ENCODE data around the gene BCAS3. TPM values are rescaled to one million over a fixed set of nuclear protein-coding genes. Genes with fewer than 3 reads are reported as not detected.

The BCAS3 gene
- total RNA-seq, 1 experiment from 2014 or later: 8.0 TPM

GRCh38 chr17:61402978-61403800 lies 725.5 kb downstream of the BCAS3 start:
- DNase-seq (ENCODE audit: low read depth): no peak

DNA sequence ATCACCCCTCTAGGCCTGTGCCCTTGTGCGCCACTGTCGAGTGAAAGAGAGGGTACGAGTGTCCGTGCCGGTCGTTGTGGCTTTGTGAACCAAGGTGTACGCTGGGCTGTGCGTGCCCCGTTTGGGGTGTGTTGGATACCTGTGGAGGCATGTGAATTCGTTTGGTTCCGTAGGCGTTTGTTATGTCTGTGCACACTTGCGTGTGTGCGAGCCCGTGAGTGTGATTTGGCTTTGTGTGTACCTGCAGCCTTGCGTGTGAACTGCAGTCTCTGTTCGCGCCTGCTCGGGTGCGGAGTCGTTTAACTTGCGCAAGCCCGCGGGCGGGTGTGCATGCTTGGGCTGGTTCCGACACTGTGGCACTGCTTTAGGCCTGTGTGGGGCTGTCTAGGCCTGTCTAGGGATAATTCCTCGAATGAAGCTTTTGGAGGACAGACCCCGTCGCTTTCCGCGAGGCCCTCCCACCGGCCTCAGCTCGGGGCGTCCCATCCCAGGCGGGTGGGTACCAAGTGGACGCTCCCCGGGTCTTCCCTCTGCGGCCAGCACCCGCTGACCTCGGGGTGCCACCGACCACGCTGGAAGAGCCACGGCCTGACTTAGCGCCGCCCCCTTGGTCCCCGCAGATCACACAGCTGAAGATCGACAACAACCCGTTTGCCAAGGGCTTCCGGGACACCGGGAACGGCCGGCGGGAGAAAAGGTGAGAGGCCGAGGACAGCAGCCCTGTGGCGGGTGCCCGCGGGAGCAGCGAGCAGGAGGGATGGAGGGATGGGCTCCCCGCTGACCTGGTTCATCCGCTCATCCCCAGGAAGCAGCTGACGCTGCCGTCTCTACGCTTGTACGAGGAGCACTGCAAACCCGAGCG lies 726.4 kb downstream of the BCAS3 start:
- DNase-seq (ENCODE audit: low read depth): no peak

DNA sequence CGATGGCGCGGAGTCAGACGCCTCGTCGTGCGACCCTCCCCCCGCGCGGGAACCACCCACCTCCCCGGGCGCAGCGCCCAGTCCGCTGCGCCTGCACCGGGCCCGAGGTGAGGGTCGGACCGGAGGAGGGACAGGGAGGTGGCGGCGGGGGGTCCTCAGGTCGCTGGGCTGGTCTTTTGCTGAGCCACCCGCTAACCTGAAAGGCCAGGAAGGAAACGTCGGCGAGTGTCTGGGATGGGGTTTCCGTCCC lies 726.9 kb downstream of the BCAS3 start:
- DNase-seq (ENCODE audit: low read depth): no peak

- no peak for DNase-seq (ENCODE audit: low read depth)
Measured at GRCh38 chr17:61404913-61405685, 727.4 kb downstream of the BCAS3 start.

DNA sequence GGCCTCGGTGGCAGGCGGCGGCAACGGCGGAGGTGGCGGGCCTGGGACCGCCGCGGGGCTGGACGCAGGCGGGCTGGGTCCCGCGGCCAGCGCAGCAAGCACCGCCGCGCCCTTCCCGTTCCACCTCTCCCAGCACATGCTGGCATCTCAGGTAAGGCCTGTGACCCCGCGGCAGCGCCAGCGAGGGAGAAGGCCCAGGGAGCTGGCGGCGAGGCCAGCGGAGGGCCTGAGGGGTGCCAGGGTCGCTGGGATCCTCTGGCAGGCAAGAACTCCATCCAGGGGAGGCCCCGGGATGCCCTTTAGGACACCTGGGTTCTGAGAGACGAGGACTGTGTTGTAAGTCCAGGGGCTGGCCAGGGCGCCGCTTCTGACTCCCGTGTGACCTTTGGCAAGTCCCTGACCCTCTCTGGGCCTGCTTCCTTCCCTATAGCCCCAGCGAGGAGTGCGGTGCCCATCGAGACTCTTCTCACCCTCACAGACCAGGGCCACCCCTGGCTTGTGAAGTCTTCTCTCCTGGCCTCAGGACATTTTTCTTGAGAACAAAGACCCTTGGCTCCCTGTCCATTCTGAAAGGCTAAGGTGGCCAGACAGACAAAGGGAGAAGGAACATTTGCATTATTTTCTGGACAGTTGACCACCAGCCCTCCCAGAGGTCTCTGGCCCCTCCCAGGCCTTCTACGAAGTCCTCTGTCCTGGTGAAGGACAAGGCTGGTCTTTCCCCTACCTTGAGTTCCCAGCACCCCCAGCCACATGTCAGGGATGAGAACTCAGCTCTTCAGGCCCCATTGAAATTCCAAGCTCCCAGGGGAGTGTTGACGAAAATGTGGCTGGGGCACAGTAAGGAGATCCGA lies 728.3 kb downstream of the BCAS3 start:
- no peak for DNase-seq (ENCODE audit: low read depth)

- no peak for DNase-seq (ENCODE audit: low read depth)
Measured at GRCh38 chr17:61406537-61406845, 728.8 kb downstream of the BCAS3 start.

GRCh38 chr17:61406971-61407911 lies 729.6 kb downstream of the BCAS3 start:
- DNase-seq (ENCODE audit: low read depth): no peak

- DNase-seq (ENCODE audit: low read depth): no peak
Measured at GRCh38 chr17:61408151-61409041, 730.7 kb downstream of the BCAS3 start.

DNA sequence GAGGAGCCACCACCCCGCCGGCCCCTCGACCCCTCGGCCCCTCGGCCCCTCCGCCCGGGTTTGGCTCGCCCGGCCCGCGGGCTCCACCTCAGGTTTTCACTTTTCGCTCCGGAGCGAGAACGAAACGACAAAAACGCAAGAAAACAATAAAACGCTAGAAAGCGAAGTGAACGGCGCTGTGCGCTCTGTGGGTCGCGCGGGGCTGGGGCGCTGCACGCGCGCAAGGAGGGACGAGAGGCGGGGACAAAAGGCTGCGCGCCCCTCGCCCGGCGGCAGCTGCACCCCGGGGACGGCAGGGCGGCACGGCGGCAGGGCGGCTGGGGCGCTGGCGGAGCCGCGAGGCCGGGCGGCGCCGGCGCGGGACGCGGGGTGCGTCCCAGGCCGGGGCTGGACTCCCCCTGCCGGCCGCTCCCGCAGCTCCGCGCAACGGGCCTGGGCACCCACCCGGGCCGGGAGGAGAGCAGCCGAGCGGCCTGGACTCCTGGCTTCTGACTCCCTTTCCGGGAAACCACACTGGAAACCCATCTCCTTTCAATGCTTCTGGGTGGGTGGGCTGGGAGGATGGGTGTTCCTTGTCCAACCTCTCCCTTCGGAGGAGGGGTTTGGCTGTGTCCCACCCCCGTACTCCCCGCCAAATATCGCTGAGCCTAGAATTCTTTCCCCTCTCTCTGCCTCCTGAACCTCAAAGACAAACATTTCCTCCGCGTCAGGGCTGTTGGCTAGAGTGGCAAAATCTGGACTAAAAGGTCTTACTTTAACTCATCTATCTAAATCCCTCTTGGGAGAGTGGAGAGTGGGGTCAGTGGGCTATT lies 731.9 kb downstream of the BCAS3 start:
- DNase-seq (ENCODE audit: low read depth): no peak

GRCh38 chr17:61410141-61411010 lies 732.7 kb downstream of the BCAS3 start:
- no peak for DNase-seq (ENCODE audit: low read depth)

- no peak for DNase-seq (ENCODE audit: low read depth)
Measured at GRCh38 chr17:61411011-61411260, 733.3 kb downstream of the BCAS3 start.

GRCh38 chr17:61411261-61412142 lies 733.9 kb downstream of the BCAS3 start:
- DNase-seq (ENCODE audit: low read depth): no peak

DNA sequence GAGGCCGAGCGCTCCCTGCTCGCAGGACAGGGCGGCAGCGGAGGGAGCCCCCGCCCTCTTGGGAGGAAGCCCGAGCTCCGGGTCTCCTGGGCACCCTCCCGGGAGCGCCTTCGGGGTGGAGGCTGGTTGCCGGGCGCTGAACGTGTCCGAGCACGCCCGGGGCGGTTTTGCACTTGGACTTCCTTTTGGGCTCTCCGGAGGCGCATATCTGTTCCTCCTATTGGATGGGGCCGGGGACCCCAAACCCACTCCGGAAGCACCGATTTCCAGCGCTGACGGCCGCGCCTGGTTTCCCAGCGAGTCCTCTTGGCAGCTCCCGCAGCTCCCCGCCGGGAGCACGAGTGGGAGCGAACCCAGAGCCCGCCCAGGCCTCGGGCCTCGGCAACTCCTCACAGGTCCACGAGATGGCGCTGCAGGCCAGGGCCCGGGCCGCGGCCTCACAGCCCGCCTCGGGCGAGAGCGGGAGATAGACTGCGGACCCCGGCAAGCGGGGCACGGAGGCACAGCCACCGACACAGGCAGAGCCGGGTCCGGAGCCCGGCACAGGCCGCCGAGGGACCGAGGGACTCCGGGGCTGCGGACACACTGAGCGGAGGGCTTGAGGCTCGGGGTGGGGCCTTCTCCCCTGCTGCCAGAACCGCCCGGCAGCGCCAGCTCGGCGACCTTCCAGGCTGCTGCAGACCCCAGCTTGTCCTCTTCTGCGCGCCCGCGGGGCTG lies 734.6 kb downstream of the BCAS3 start:
- peak; percentile 59 for DNase-seq (ENCODE audit: low read depth)

- no peak for DNase-seq (ENCODE audit: low read depth)
Measured at GRCh38 chr17:61412860-61413660, 735.4 kb downstream of the BCAS3 start.

DNA sequence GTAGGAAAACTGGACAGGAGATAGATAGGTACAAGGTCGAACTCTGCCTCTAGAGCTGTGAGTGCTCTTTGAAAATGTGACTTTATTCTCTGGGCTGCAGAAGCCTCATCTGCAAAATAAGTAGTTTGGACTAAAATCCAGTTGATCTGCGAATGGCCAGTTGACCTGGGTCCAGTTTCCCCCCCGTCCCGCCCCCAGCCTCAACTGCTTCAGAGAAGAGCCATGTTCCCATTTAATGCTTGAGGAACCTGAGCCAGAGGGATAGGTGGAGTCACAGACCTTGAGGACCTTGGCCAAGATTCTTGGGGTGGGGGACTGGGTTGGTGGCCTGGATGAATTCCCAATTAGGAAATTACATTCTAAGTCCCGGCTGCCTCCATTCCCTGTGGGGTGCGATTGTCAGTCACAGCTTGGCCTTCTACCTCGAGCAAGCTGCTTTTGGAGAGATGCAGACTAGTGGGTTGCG lies 736.0 kb downstream of the BCAS3 start:
- no peak for DNase-seq (ENCODE audit: low read depth)

Data from HT1080 (cell line).